Measurements from ENCODE around the gene CDC73. TPM values are rescaled to one million over a fixed set of nuclear protein-coding genes. Genes with fewer than 3 reads are reported as not detected.
"Not testable (repeated sequence)": the region's sequence is repeated elsewhere in the genome, so short reads cannot be mapped to it uniquely, and the experiment has no call there.

Gene CDC73
- total RNA-seq, 2 experiments from 2014 or later = 46.3 to 47.0 TPM

- peaks cover 8% of the 10 kb centered on the region for H3K4me1 Mint-ChIP-seq
- no peaks in the 10 kb centered on the region for H3K9me3 Mint-ChIP-seq
- no peak overlapping the region for H3K4me3 Mint-ChIP-seq
- no peaks in the 10 kb centered on the region for H3K27me3 Mint-ChIP-seq
- no peak for DNase-seq
- H3K36me3 Mint-ChIP-seq = peaks cover 58% of the 10 kb centered on the region
- no peak overlapping the region for H3K27ac Mint-ChIP-seq
Measured at GRCh38 chr1:193216920-193217319, 95.1 kb downstream of the CDC73 start.

- peaks cover 2% of the 10 kb centered on the region for H3K4me1 Mint-ChIP-seq
- no peak overlapping the region for H3K27ac Mint-ChIP-seq
- no peaks in the 10 kb centered on the region for H3K27me3 Mint-ChIP-seq
- no peak for DNase-seq
- H3K9me3 Mint-ChIP-seq = no peaks in the 10 kb centered on the region
- H3K4me3 Mint-ChIP-seq = no peak overlapping the region
- peaks cover 45% of the 10 kb centered on the region for H3K36me3 Mint-ChIP-seq
Measured at GRCh38 chr1:193219391-193219790, 97.6 kb downstream of the CDC73 start.

- Mint-ChIP-seq H3K4me3 (no peak overlapping the region), H3K9me3 (peaks cover 4% of the 10 kb centered on the region), H3K4me1 (peaks cover 6% of the 10 kb centered on the region), H3K36me3 (peaks cover 51% of the 10 kb centered on the region), H3K27ac (no peak overlapping the region), H3K27me3 (no peaks in the 10 kb centered on the region)
- no peak for DNase-seq
Measured at GRCh38 chr1:193221651-193222050, 99.8 kb downstream of the CDC73 start.

GRCh38 chr1:193222056-193222615 lies 100.3 kb downstream of the CDC73 start:
- peaks cover 10% of the 10 kb centered on the region for H3K4me1 Mint-ChIP-seq
- H3K9me3 Mint-ChIP-seq = peaks cover 4% of the 10 kb centered on the region
- no peak for DNase-seq
- H3K27me3 Mint-ChIP-seq = no peaks in the 10 kb centered on the region
- H3K36me3 Mint-ChIP-seq = peaks cover 54% of the 10 kb centered on the region
- no peak overlapping the region for H3K27ac Mint-ChIP-seq
- no peak overlapping the region for H3K4me3 Mint-ChIP-seq

- H3K27ac Mint-ChIP-seq = no peak overlapping the region
- peaks cover 36% of the 10 kb centered on the region for H3K36me3 Mint-ChIP-seq
- DNase-seq = no peak
- H3K27me3 Mint-ChIP-seq = no peaks in the 10 kb centered on the region
- H3K4me3 Mint-ChIP-seq = no peak overlapping the region
- peaks cover 4% of the 10 kb centered on the region for H3K9me3 Mint-ChIP-seq
- H3K4me1 Mint-ChIP-seq = peaks cover 11% of the 10 kb centered on the region
Measured at GRCh38 chr1:193229136-193229535, 107.3 kb downstream of the CDC73 start.

GRCh38 chr1:193231146-193231545 lies 109.3 kb downstream of the CDC73 start:
- not testable (repeated sequence) for H3K27me3 Mint-ChIP-seq, H3K4me1 Mint-ChIP-seq, H3K4me3 Mint-ChIP-seq, DNase-seq, H3K9me3 Mint-ChIP-seq, H3K27ac Mint-ChIP-seq
- H3K36me3 Mint-ChIP-seq = peaks cover 30% of the 10 kb centered on the region

- Mint-ChIP-seq H3K9me3 (no peaks in the 10 kb centered on the region), H3K4me1 (peaks cover 5% of the 10 kb centered on the region), H3K27ac (no peak overlapping the region), H3K4me3 (no peak overlapping the region), H3K27me3 (no peaks in the 10 kb centered on the region), H3K36me3 (peaks cover 40% of the 10 kb centered on the region)
- DNase-seq = no peak
Measured at GRCh38 chr1:193234530-193234929, 112.7 kb downstream of the CDC73 start.

- Mint-ChIP-seq H3K27me3 (no peaks in the 10 kb centered on the region), H3K27ac (no peak overlapping the region), H3K4me3 (no peak overlapping the region), H3K36me3 (peaks cover 63% of the 10 kb centered on the region), H3K4me1 (peaks cover 18% of the 10 kb centered on the region), H3K9me3 (no peaks in the 10 kb centered on the region)
- DNase-seq = no peak
Measured at GRCh38 chr1:193237381-193237978, 115.6 kb downstream of the CDC73 start.

- Mint-ChIP-seq H3K27me3 (no peaks in the 10 kb centered on the region), H3K36me3 (peaks cover 71% of the 10 kb centered on the region), H3K9me3 (no peaks in the 10 kb centered on the region), H3K4me3 (no peak overlapping the region), H3K4me1 (peaks cover 18% of the 10 kb centered on the region), H3K27ac (no peak overlapping the region)
- no peak for DNase-seq
Measured at GRCh38 chr1:193240609-193241008, 118.8 kb downstream of the CDC73 start.

GRCh38 chr1:193241132-193241827 lies 119.4 kb downstream of the CDC73 start:
- Mint-ChIP-seq H3K4me1 (peaks cover 18% of the 10 kb centered on the region), H3K27ac (peak overlapping the region; percentile 43), H3K9me3 (peaks cover 3% of the 10 kb centered on the region), H3K4me3 (no peak overlapping the region), H3K36me3 (peaks cover 74% of the 10 kb centered on the region), H3K27me3 (no peaks in the 10 kb centered on the region)
- no peak for DNase-seq

GRCh38 chr1:193242000-193242399 lies 120.2 kb downstream of the CDC73 start:
- peaks cover 18% of the 10 kb centered on the region for H3K4me1 Mint-ChIP-seq

GRCh38 chr1:193249187-193249586 lies 127.4 kb downstream of the CDC73 start:
- Mint-ChIP-seq H3K4me3 (no peak overlapping the region), H3K9me3 (peaks cover 8% of the 10 kb centered on the region), H3K27ac (no peak overlapping the region), H3K27me3 (no peaks in the 10 kb centered on the region), H3K36me3 (peaks cover 45% of the 10 kb centered on the region), H3K4me1 (no peaks in the 10 kb centered on the region)
- DNase-seq = no peak

More at GRCh38 chr1:193242000-193242399, 120.2 kb downstream of the CDC73 start:
- Mint-ChIP-seq H3K9me3 (peaks cover 3% of the 10 kb centered on the region), H3K36me3 (peaks cover 75% of the 10 kb centered on the region), H3K27me3 (no peaks in the 10 kb centered on the region), H3K4me3 (no peak overlapping the region), H3K27ac (no peak overlapping the region)
- no peak for DNase-seq

GRCh38 chr1:193251950-193252349 lies 130.1 kb downstream of the CDC73 start:
- H3K27me3 Mint-ChIP-seq = no peaks in the 10 kb centered on the region
- no peak overlapping the region for H3K4me3 Mint-ChIP-seq
- H3K27ac Mint-ChIP-seq = no peak overlapping the region
- peaks cover 5% of the 10 kb centered on the region for H3K9me3 Mint-ChIP-seq
- peaks cover under 1% of the 10 kb centered on the region for H3K4me1 Mint-ChIP-seq
- DNase-seq = no peak
- peaks cover 23% of the 10 kb centered on the region for H3K36me3 Mint-ChIP-seq

- Mint-ChIP-seq H3K4me3 (no peak overlapping the region), H3K4me1 (peaks cover 11% of the 10 kb centered on the region), H3K36me3 (peaks cover 6% of the 10 kb centered on the region), H3K27ac (no peak overlapping the region), H3K9me3 (no peaks in the 10 kb centered on the region), H3K27me3 (no peaks in the 10 kb centered on the region)
- no peak for DNase-seq
Measured at GRCh38 chr1:193256019-193256418, 134.2 kb downstream of the CDC73 start.

- Mint-ChIP-seq H3K27ac (no peak overlapping the region), H3K4me3 (no peak overlapping the region), H3K9me3 (no peaks in the 10 kb centered on the region), H3K4me1 (peaks cover 11% of the 10 kb centered on the region), H3K27me3 (no peaks in the 10 kb centered on the region), H3K36me3 (peaks cover 15% of the 10 kb centered on the region)
- DNase-seq = no peak
Measured at GRCh38 chr1:193259636-193260035, 137.8 kb downstream of the CDC73 start.
